HL-60 (cell line): ENCODE data around the gene MAP2.

Source experiments
- DNase-seq, 2 experiments: peaks; one replicate each; pipeline ENCODE4 v3.0.0-alpha.2; 2010 to 2020; ENCODE audit warnings: low read depth in 1 of 2, low spot score in 1 of 2
- H3K27ac ChIP-seq: fragments of 250-450 bp; sonication (Bioruptor Pico); replicated peaks from 2 replicates; pipeline ENCODE4 v1.5.1; 2020; ENCODE audit warnings: mild to moderate bottlenecking, moderate library complexity
- H3K27me3 ChIP-seq: fragments of 250-450 bp; sonication (Bioruptor Pico); 2 replicates; pipeline ENCODE4 v1.5.1; 2021; ENCODE audit warnings: mild to moderate bottlenecking, moderate library complexity; ENCODE audit not compliant: insufficient read depth, poor library complexity, severe bottlenecking
- H3K4me3 ChIP-seq: replicated peaks from 2 replicates; pipeline ENCODE4 v1.5.1; 2011; ENCODE audit warnings: mild to moderate bottlenecking, control low read depth, low read length; ENCODE audit not compliant: insufficient read depth
- CTCF ChIP-seq: IDR thresholded peaks from one replicate; pipeline ENCODE4 v1.5.1; 2011; ENCODE audit warnings: low read length, control low read depth, inconsistent platforms; ENCODE audit not compliant: insufficient read depth
- GABPA ChIP-seq: IDR thresholded peaks from 2 replicates; pipeline ENCODE4 v1.6.1; 2012; ENCODE audit warnings: low read depth
- POLR2AphosphoS5 ChIP-seq: IDR thresholded peaks from 2 replicates; pipeline ENCODE4 v1.6.1; 2012; ENCODE audit warnings: low read depth
- REST ChIP-seq: IDR thresholded peaks from 2 replicates; pipeline ENCODE4 v1.6.1; 2012; ENCODE audit warnings: low read depth; ENCODE audit not compliant: insufficient replicate concordance
- SPI1 ChIP-seq: IDR thresholded peaks from 2 replicates; pipeline ENCODE4 v1.6.1; 2012; ENCODE audit warnings: low read depth, mild to moderate bottlenecking, borderline replicate concordance

MAP2 gene

DNA sequence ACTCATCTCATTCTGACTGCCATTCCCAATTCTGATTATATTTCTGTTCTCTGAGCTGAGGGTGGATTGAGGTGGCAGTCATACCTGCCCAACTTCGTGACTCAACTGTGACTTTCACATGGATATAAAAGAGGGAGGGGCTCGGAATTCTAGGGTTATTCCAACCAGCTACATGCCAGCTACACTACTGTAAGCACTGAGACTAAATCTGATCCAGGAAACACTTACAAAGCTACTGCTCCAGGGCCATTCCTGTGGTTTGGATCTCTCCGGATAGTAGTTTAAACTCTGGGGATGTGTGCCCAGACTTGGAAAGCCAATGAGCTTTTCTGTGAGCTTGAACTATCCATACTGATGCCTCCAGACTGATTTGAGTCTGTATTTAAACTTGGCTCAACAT, 7.9 kb downstream of the MAP2 start:
- Histone ChIP-seq H3K4me3 (no peak overlapping the region), H3K27ac (no peak overlapping the region), H3K27me3 (peaks cover under 1% of the 10 kb centered on the region)
- no peak for TF ChIP-seq SPI1
- TF ChIP-seq CTCF, result no peak
- TF ChIP-seq POLR2AphosphoS5, result no peak
- TF ChIP-seq REST, result no peak
- no peak for TF ChIP-seq GABPA
- no peak for DNase-seq

DNA sequence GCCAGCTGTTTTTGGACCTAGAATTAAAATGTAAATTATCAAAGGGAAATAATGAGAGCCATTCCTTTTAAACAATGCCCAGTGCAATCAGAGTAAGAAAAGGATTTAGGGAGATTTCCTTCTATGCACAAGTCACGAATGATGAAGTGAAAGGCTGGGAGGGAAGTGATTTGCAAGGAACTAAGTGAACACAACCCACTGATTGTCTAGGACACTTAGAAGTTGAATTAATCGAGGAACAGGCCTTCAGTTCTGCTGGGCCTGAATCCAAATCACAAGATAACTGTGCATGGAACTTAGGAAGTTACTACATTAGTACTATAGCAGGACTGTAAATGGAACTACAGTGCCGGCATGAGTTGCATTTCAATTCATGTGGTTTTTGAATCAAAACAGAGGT, 17.7 kb downstream of the MAP2 start:
- H3K27ac ChIP-seq, result no peak overlapping the region
- H3K4me3 ChIP-seq, result no peak overlapping the region
- DNase-seq, result no peak
- TF ChIP-seq GABPA (no peak), CTCF (no peak), REST (no peak), POLR2AphosphoS5 (no peak), SPI1 (no peak)
- peaks cover 3% of the 10 kb centered on the region for H3K27me3 ChIP-seq

GRCh38 chr2:209442939-209443338, 19.1 kb downstream of the MAP2 start:
- no peak overlapping the region for H3K27ac ChIP-seq
- TF ChIP-seq CTCF (no peak), REST (no peak), SPI1 (no peak), GABPA (no peak), POLR2AphosphoS5 (no peak)
- DNase-seq, result no peak
- no peak overlapping the region for H3K4me3 ChIP-seq
- peaks cover 3% of the 10 kb centered on the region for H3K27me3 ChIP-seq
